Activated CD4-positive, alpha-beta T cell treated with anti-CD3 and anti-CD28 coated beads, Interleukin-10, Interleukin-2, amounts not matched to agents 100 ng/mL and 50 ng/mL, durations not matched to agents 16 hours and 8 hours (primary cell): ENCODE measurements around the gene GRAMD4.
"Not testable (repeated sequence)": the region's sequence is repeated elsewhere in the genome, so short reads cannot be mapped to it uniquely, and the experiment has no call there.

ENCODE experiments used
- DNase-seq: peaks from one replicate; pipeline ENCODE4 v3.0.0-alpha.2; 2020

The GRAMD4 gene

DNA sequence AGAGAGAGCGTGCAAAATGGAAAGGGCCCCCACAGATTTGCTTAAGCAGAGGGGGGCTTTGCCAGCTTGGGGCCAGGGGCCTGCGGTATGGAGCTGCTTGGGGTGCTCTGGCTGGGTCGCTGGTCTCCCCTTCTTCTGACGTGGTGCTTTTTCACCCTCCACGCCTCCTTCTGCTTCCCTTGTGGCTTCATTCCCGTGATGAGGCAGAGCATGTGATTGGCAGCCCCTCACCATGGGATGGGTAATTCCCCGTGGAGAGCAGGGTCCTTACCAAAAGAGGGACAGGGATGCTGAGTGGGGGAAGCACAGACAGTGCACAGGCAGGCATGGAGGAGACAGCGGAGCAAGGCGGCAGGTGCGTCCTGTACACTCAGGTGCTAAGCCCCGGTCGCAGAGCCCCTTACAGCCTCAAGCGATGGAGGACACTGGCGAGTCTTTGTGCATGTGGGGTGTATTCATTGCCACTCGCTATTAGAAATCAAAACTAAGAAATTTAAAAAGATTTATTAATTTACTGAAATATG lies 19.9 kb upstream of the GRAMD4 start:
- DNase-seq, result no peak

GRCh38 chr22:46602025-46602424 lies 18.2 kb upstream of the GRAMD4 start:
- DNase-seq, result no peak

- DNase-seq, result peak; percentile 91
Measured at GRCh38 chr22:46604306-46604690, 15.9 kb upstream of the GRAMD4 start.

DNA sequence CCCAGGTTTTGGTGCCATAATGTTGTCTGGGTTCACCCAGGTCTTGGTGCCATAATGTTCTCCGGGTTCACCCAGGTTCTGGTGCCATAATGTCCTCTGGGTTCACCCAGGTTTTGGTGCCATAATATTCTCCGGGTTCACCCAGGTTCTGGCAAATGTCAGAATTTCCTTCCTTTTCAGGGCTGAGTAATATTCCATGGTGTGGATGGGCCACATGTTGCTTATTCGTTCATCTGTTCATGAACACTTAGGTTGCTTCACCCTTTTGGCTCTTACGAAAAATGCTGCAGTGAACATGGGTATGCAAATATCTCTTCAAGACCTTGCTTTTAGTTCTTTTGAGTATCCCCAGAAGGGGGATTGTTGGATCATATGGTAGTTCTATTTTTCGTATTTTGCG lies 15.1 kb upstream of the GRAMD4 start:
- DNase-seq, result no peak

- no peak for DNase-seq
Measured at GRCh38 chr22:46606886-46607285, 13.3 kb upstream of the GRAMD4 start.

- no peak for DNase-seq
Measured at GRCh38 chr22:46607483-46608114, 12.6 kb upstream of the GRAMD4 start.

DNA sequence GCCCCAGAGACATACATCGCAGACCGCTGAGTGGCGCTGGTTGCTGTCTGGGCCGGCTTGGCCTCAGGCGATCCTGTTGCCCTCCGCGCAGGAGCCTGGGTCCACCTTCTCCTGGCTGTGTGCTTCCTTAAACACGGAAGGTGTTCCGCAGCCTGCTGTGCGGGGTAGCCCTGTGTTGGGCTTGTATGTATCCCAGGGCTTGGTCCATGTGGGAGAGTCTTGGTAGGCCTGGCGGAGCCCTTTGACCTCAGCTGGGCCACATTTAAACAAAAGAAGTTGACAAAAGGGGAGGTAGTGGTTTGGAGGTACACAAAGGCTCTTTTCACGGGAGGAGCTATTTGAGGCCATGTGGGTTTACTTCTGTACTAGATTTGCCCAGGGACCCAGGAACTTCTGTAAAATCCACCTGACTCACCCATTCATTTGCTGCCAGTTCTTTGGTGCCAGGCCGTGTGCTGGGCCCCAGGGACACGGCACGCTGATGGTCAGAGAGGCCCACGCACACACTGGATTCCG lies 11.0 kb upstream of the GRAMD4 start:
- no peak for DNase-seq

DNA sequence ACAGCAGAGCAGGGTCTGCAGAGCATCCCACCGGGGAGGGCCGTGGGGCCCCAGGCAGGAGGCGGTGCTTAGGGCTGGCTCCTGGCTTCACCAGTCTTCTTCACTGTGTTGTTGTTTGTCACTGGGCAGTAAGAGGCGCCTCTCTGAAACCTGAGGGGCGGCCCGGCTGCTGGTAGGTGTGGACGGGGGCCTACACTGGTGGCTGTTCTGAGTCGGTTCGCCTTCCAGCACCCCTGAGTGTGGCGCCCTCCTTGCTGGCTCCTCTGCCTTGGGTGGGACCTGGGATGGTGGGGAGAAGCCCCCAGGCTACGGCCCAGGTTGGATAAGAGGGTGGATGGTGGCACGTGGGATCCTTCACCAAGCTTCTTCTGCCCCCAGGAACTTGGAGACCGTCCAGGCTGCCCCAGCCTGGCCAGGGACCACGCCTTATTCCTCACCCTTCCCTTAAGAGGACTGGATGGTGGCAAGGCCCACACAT lies 10.4 kb upstream of the GRAMD4 start:
- no peak for DNase-seq

GRCh38 chr22:46610356-46610755 lies 9.8 kb upstream of the GRAMD4 start:
- DNase-seq, result no peak

DNA sequence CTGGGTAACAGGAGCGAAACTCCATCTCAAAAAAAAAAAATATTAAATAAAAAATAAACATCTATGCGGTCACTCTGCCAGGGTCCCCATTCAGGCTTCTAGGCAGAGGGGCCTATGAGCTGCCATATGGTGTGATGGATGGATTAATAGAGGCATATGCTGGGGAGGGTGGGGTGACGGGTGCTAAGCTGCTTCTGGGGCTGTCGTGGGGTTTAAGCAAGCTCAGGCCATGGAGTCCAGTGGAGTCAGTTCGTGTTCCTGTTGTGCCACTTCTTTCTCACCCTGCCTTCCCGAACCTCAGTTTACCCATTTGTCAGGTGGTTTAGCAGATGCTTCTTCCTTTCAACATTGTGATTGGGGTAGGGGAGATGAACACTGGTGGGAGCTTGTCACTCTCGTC lies 9.0 kb upstream of the GRAMD4 start:
- no peak for DNase-seq

GRCh38 chr22:46612341-46612903 lies 7.8 kb upstream of the GRAMD4 start:
- no peak for DNase-seq

GRCh38 chr22:46612904-46613605 lies 7.1 kb upstream of the GRAMD4 start:
- peak; percentile 61 for DNase-seq

DNA sequence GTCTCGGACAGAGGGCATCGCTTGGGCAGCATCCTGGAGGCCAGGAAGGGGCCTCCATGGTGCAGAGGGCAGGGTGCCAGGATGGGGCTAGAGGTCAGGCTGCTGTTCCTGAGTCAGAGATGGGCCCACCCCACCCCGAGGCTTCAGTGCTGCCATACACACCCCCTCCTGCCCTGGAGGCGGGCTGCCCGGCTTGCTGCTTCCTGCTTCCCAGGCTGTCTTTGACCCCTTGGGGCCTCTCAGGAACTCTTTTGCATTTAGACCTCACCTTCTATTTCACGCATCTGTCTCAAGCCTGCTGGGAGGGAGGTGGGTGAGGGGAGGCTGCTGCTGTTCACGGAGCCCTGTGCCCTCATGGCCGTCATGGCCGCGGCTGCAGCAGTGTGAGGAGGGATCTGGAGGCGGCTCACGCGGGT lies 6.6 kb upstream of the GRAMD4 start:
- peak; percentile 55 for DNase-seq

DNA sequence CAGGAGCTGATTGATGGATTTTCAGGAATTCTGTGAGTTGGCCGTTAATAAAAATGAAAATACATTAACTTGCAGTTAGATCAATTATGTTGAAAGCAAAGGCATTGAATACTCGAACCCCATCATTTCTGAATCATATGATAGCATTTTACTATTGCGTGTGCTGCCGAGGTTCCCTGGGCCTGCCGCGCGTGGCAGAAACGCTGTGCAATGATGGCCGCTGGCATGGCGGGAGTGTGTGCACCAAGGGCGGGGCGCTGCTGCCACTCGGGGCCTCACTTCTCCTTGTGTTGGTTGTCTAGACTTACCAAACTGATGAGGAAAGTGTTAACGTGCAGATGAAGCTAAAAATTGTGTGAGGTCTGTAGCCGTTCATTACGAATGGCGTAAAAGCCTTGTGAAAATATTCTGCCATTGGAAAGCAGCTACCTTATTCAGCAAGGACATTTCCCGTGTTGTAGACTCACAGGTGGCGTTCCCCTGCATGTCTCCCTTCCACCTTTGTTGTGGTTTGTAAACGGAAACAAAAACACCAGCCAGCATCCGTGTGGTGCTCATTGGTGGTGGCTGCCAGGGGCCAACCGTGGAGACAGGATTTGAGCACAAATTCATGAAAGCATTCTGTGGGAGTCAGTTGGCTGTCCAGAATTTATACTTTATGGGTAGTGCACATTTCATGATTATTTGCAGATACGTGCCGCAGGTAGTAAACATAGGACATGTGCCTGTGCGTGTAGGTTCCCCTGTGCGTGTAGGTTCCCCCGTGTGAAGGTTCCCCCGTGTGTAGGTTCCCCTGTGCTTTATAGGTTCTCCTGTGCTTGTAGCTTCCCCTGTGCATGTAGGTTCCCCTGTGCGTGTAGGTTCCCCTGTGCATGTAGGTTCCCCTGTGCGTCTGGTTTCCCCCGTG lies 5.9 kb upstream of the GRAMD4 start:
- DNase-seq, result peak; percentile 88

GRCh38 chr22:46617207-46617985 lies 2.8 kb upstream of the GRAMD4 start:
- no peak for DNase-seq

DNA sequence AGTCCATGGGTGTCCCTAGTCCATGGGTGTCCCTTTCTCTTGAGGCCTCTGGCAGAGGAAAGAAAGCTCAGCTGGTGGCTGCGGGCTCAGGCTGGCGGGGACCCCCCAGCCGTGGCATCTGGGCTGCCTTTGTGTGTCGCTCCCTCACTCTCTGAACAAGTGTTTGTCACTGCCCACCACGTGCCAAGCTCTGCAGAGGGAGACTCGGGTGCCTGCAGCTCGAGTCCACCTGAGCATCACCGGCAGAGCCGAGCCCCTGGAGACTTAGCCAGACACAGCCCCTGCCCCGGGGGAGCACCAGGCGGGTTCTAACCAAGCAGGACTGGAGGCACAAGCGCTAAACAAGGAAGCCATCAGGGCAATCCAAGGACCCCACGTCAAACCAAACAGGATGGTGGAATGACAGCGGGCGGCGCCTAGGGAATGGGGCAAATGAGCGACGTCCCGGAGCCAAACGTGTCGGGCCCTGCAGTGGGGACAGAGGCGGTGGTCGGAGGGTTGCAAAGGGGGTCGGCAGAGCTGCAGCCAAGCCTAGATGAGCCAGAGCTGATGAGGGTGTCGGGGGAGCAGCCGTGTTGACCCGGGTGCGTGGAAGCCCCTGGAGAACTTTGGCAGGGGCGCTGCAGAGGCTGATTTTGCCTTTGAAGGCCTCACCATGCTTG lies 2.1 kb upstream of the GRAMD4 start:
- no peak for DNase-seq

GRCh38 chr22:46618667-46619066 lies 1.5 kb upstream of the GRAMD4 start:
- DNase-seq, result no peak

- no peak for DNase-seq
Measured at GRCh38 chr22:46619240-46619829, 851 bp upstream of the GRAMD4 start.

DNA sequence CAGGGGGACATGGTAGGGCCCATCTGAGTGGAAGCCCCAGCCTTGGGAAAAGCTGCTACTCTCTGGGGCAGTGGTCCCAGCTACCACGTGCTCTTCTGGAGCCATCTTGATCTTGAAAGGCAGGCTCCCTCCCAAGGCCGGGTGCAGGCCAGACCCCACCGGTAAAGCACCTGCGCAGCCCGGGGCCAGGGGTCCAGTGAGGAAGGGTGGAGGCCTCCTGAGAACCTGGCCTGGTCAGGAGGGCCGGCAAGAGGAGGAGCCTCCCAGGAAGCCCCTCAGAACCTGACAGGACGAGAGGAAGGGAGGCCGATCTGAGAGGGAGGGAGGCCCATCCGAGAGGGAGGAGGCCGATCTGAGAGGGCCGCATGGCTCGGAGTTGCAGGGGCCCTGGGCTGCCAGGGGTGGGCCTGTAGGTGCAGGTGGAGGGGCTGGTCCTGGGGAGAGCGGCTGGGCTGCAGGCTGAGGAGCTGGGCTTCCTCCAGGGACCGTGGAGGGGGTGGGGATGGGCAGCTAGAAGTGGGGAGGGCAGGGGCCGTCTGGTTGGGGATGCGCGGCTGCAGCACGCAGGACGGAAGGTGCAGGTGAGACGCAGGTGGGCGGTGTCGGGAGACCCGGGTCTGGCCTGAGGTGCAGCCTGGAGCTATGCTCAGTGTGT lies 529 bp downstream of the GRAMD4 start:
- no peak for DNase-seq

DNA sequence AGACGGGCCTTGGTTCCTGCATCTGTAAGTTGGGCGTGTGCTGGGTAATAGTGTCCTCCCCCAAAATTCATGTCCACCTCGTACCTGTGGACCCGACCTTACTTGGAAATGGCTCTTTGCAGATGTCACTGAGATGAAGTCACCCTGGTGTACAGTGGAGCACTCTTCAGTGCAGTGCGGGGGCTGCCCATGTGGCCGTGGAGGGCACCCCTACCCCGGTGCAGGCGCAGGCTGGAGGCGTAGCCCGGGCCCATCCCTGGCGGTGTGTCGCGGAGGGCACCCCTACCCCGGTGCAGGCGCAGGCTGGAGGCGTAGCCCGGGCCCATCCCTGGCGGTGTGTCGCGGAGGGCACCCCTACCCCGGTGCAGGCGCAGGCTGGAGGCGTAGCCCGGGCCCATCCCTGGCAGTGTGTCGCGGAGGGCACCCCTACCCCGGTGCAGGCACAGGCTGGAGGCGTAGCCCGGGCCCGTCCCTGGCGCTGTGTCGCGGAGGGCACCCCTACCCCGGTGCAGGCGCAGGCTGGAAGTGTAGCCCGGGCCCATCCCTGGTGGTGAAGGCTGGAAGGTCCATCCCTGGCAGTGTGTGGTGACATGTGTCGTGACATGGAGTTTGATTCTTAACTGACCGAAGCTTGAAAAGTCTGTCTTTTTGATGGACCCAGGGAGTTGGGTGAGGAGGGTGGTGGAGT lies 1.2 kb downstream of the GRAMD4 start:
- not testable (repeated sequence) for DNase-seq
